K562 (cell line): ENCODE data around the gene ERCC6.

Source experiments
- CTCF ChIP-seq, 3 experiments: IDR thresholded peaks in 2 of 3; conservative IDR thresholded peaks in 1 of 3; 2 replicates each; pipeline ENCODE4 v1.5.1; 2011 to 2012; ENCODE audit warnings: low read length in 3 of 3, mild to moderate bottlenecking in 3 of 3, control low read depth in 2 of 3, improper control_type of control experiment in 1 of 3, inconsistent platforms in 1 of 3, low read depth in 1 of 3, mixed read lengths in 1 of 3, moderate library complexity in 1 of 3; ENCODE audit not compliant: insufficient read depth in 2 of 3
- ELF1 ChIP-seq: fragments of 200-800 bp; sonication (Bioruptor generic); IDR thresholded peaks from 2 replicates; pipeline ENCODE4 v1.6.1; 2016; ENCODE audit warnings: missing genetic modification characterization, missing compliant biosample characterization

GRCh38 chr10:49516216-49516970, 22.5 kb downstream of the ERCC6 start:
- no peak for TF ChIP-seq CTCF (IDR thresholded peaks at IDR 0.05 in 2 of 3, conservative IDR thresholded peaks at IDR 0.05 in 1 of 3; ENCODE audit: insufficient read depth in 2 of 3, low read depth in 1 of 3, low read length in 3 of 3)
- no peak for TF ChIP-seq ELF1
